ENCODE measurements around the gene UTP25. TPM values are rescaled to one million over a fixed set of nuclear protein-coding genes. Genes with fewer than 3 reads are reported as not detected.
"Not testable (repeated sequence)": the region's sequence is repeated elsewhere in the genome, so short reads cannot be mapped to it uniquely, and the experiment has no call there.

Gene UTP25
- total and polyA plus RNA-seq, 2 experiments from 2014 or later, result 3.1 to 5.4 TPM

DNA sequence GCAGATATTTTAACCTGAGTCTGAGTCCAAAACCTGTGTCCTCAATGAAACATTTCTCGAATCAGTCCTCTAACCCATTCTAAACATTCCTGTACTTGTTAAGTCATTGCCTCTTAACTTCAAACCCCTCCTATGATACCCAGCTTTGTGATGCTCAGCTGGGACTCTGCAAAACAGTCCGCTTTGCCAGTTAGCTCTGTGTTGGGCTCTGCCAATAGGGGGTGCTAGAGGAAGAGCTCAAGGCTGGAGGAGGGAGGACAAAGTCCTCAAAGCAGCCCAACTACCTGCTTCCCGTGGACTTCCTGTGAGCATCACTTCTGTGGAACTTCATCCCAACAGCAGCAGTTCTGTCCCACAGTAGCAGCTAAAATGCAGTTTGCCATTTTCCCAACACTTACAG lies 72.2 kb downstream of the UTP25 start:
- no peaks in the 10 kb centered on the region for H3K4me1 ChIP-seq (ENCODE audit: low read depth)
- H3K27ac ChIP-seq, result no peak overlapping the region
- H3K27me3 ChIP-seq, result no peaks in the 10 kb centered on the region
- no peaks in the 10 kb centered on the region for H3K36me3 ChIP-seq
- no peak for DNase-seq (ENCODE audit: low read depth in 1 of 2, low spot score in 1 of 2)
- no peak overlapping the region for H3K4me3 ChIP-seq
- H3K9me3 ChIP-seq (ENCODE audit: low read depth), result no peaks in the 10 kb centered on the region
- TF ChIP-seq, protein P1, sequence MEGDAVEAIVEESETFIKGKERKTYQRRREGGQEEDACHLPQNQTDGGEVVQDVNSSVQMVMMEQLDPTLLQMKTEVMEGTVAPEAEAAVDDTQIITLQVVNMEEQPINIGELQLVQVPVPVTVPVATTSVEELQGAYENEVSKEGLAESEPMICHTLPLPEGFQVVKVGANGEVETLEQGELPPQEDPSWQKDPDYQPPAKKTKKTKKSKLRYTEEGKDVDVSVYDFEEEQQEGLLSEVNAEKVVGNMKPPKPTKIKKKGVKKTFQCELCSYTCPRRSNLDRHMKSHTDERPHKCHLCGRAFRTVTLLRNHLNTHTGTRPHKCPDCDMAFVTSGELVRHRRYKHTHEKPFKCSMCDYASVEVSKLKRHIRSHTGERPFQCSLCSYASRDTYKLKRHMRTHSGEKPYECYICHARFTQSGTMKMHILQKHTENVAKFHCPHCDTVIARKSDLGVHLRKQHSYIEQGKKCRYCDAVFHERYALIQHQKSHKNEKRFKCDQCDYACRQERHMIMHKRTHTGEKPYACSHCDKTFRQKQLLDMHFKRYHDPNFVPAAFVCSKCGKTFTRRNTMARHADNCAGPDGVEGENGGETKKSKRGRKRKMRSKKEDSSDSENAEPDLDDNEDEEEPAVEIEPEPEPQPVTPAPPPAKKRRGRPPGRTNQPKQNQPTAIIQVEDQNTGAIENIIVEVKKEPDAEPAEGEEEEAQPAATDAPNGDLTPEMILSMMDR (IDR thresholded peaks at IDR 0.05; ENCODE audit: low read depth, low read length), result peak; percentile 31

DNA sequence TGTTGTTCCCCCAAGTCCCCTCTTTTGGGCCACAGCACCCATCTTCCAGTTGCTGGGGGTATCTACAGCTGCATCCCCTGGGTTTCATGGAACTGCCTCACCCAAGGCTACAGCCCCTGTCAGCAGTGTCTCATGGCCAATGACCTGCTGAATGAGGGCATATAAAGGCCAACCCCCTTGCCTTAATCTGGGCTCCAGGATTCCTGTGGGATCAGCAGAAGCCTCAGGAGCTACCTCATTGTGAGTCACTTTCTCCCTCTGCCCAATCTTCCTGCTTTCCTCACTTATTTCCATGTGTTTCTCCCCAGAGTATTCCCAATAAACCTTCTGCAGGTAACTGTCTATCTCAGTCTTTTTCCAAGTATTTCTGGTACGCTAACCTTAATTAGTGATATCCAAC lies 73.0 kb downstream of the UTP25 start:
- H3K27me3 ChIP-seq, result no peaks in the 10 kb centered on the region
- H3K27ac ChIP-seq, result no peak overlapping the region
- H3K4me3 ChIP-seq, result no peak overlapping the region
- H3K4me1 ChIP-seq (ENCODE audit: low read depth), result no peaks in the 10 kb centered on the region
- peak in 1 of 2 donors; percentile 36 for DNase-seq (ENCODE audit: low read depth in 1 of 2, low spot score in 1 of 2)
- no peaks in the 10 kb centered on the region for H3K9me3 ChIP-seq (ENCODE audit: low read depth)
- TF ChIP-seq, protein P1 (IDR thresholded peaks at IDR 0.05; ENCODE audit: low read depth, low read length), result no peak
- no peaks in the 10 kb centered on the region for H3K36me3 ChIP-seq

DNA sequence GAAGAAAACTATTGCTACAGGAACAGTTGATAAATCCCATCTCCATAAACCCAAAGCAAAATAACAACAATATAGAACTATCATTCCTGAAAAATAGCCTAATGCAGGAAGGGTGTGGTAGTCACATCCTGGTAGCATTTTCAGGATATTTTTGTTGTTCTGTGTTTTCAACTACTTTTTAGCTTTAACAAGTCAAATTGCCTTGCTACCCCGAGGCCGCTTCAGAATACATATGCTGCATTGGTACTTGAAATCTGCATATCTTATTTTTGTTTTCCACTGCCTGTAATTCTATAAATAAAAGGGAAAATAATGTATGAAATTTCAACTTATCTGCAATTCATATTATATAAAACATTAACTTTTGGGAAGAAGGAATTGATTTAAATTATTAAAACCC lies 73.4 kb downstream of the UTP25 start:
- DNase-seq (ENCODE audit: low read depth in 1 of 2, low spot score in 1 of 2), result no peak
- H3K27me3 ChIP-seq, result no peaks in the 10 kb centered on the region
- TF ChIP-seq, protein P1 (IDR thresholded peaks at IDR 0.05; ENCODE audit: low read depth, low read length), result no peak
- H3K36me3 ChIP-seq, result no peaks in the 10 kb centered on the region
- H3K27ac ChIP-seq, result no peak overlapping the region
- H3K4me1 ChIP-seq (ENCODE audit: low read depth), result no peaks in the 10 kb centered on the region
- H3K9me3 ChIP-seq (ENCODE audit: low read depth), result no peaks in the 10 kb centered on the region
- H3K4me3 ChIP-seq, result no peak overlapping the region

DNA sequence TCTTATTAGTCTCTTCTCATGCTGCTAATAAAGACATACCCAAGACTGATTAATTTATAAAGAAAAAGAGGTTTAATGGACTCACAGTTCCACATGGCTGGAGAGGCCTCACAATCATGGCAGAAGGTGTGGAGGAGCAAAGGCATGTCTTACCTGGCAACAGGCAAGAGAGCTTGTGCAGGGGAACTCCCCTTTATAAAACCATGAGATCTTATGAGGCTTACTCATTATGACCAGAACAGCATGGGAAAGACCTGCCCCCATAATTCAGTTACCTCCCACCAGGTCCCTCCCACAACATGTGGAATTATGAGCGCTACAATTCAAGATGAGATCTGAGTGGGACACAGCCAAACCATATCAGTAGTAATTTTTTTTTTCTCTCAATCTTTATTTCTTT lies 77.0 kb downstream of the UTP25 start:
- not testable (repeated sequence) for H3K9me3 ChIP-seq (ENCODE audit: low read depth); H3K27me3 ChIP-seq; H3K36me3 ChIP-seq; H3K4me3 ChIP-seq; DNase-seq (ENCODE audit: low read depth in 1 of 2, low spot score in 1 of 2); H3K27ac ChIP-seq; H3K4me1 ChIP-seq (ENCODE audit: low read depth)

Other genes with a start within 250 kb of the UTP25 start
- 5.4 and 8.5 TPM in 2 replicates for gene CAMK1G, start 244.3 kb upstream of the UTP25 start, total RNA-seq
- 5.0 and 8.7 TPM in 2 replicates for gene CAMK1G, start 244.3 kb upstream of the UTP25 start, polyA plus RNA-seq
- gene LAMB3, start 175.5 kb upstream of the UTP25 start, total RNA-seq, result 0.48 and 0.70 TPM in 2 replicates
- gene LAMB3, start 175.5 kb upstream of the UTP25 start, polyA plus RNA-seq, result 0.21 TPM in 1 of 2 replicates, not detected in the other
- 47.5 and 73.5 TPM in 2 replicates for gene G0S2, start 152.6 kb upstream of the UTP25 start, total RNA-seq
- 40.0 and 45.9 TPM in 2 replicates for gene G0S2, start 152.6 kb upstream of the UTP25 start, polyA plus RNA-seq
- gene HSD11B1, start 123.1 kb upstream of the UTP25 start, total RNA-seq, result not detected in 2 replicates
- gene HSD11B1, start 123.1 kb upstream of the UTP25 start, polyA plus RNA-seq, result 1.1 TPM in 1 of 2 replicates, not detected in the other
- gene TRAF3IP3, start 71.9 kb upstream of the UTP25 start, total RNA-seq, result 0.11 and 1.3 TPM in 2 replicates
- 0.74 and 0.99 TPM in 2 replicates for gene TRAF3IP3, start 71.9 kb upstream of the UTP25 start, polyA plus RNA-seq
- 2.1 and 3.6 TPM in 2 replicates for gene C1orf74, start 43.4 kb upstream of the UTP25 start, total RNA-seq
- gene C1orf74, start 43.4 kb upstream of the UTP25 start, polyA plus RNA-seq, result 2.9 and 4.4 TPM in 2 replicates
- 1.4 and 2.6 TPM in 2 replicates for gene IRF6, start 21.8 kb upstream of the UTP25 start, total RNA-seq
- 1.9 TPM in 1 of 2 replicates, not detected in the other for gene IRF6, start 21.8 kb upstream of the UTP25 start, polyA plus RNA-seq
- gene SYT14, start 110.2 kb downstream of the UTP25 start, total RNA-seq, result 0.36 and 0.70 TPM in 2 replicates
- gene SYT14, start 110.2 kb downstream of the UTP25 start, polyA plus RNA-seq, result 0.09 and 0.55 TPM in 2 replicates

Measured in cardiac muscle cell (in vitro differentiated cells and primary cell).